Hindlimb muscle (tissue), 1 donor: Measurements from ENCODE around the gene CRYBG1. TPM values are rescaled to one million over a fixed set of nuclear protein-coding genes. Genes with fewer than 3 reads are reported as not detected.

Source experiments
- DNase-seq: peaks from one replicate; pipeline ENCODE4 v3.0.0-alpha.2; 2013
- polyA plus RNA-seq: library from polyadenylated mRNA; unstranded; fragments of 120-200 nt; gene quantifications from one replicate; pipeline ENCODE4 v1.2.1, GENCODE V29; 2013; ENCODE audit not compliant: insufficient read length

Gene CRYBG1
- 3.1 TPM for polyA plus RNA-seq

- DNase-seq, result no peak
These were observed at the start of gene CRYBG1 for GRCh38 chr6:106360410-106360988. TSS of gene CRYBG1 (plus strand) at chr6:106360717. CDS start at chr6:106360909, 192 bp downstream.

- no peak for DNase-seq
These were observed 44.6 kb upstream of the CRYBG1 start for GRCh38 chr6:106315765-106316374.

- DNase-seq, result no peak
These were observed 44.1 kb upstream of the CRYBG1 start for GRCh38 chr6:106316375-106316766.

GRCh38 chr6:106318061-106318460, 42.5 kb upstream of the CRYBG1 start:
- no peak for DNase-seq

GRCh38 chr6:106318851-106319250, 41.7 kb upstream of the CRYBG1 start:
- no peak for DNase-seq

- no peak for DNase-seq
These were observed 38.6 kb upstream of the CRYBG1 start for GRCh38 chr6:106321940-106322339.

GRCh38 chr6:106324726-106325335, 35.7 kb upstream of the CRYBG1 start:
- DNase-seq, result no peak

GRCh38 chr6:106325336-106326178, 35.0 kb upstream of the CRYBG1 start, which contains the start of gene ATG5:
TSS of gene ATG5 (minus strand) at chr6:106325760. CDS start at chr6:106316208, 9,552 bp downstream.
- peak; percentile 98 for DNase-seq

GRCh38 chr6:106334646-106335448, 25.7 kb upstream of the CRYBG1 start:
- no peak for DNase-seq

- DNase-seq, result no peak
These were observed 21.0 kb upstream of the CRYBG1 start for GRCh38 chr6:106339334-106340029.

GRCh38 chr6:106347219-106347618, 13.3 kb upstream of the CRYBG1 start:
- DNase-seq, result no peak

GRCh38 chr6:106356378-106356777, 4.1 kb upstream of the CRYBG1 start:
- no peak for DNase-seq

GRCh38 chr6:106359959-106360409, 533 bp upstream of the CRYBG1 start:
- DNase-seq, result no peak

- DNase-seq, result no peak
These were observed 493 bp downstream of the CRYBG1 start for GRCh38 chr6:106360989-106361430.

- no peak for DNase-seq
These were observed 3.1 kb downstream of the CRYBG1 start for GRCh38 chr6:106363401-106364138.

GRCh38 chr6:106369739-106370138, 9.2 kb downstream of the CRYBG1 start:
- no peak for DNase-seq

GRCh38 chr6:106370639-106371038, 10.1 kb downstream of the CRYBG1 start:
- DNase-seq, result no peak

- DNase-seq, result no peak
These were observed 12.5 kb downstream of the CRYBG1 start for GRCh38 chr6:106372838-106373501.

- no peak for DNase-seq
These were observed 13.2 kb downstream of the CRYBG1 start for GRCh38 chr6:106373502-106374239.
